ENCODE results near the gene ZBTB37.
"Not testable (repeated sequence)": the region's sequence is repeated elsewhere in the genome, so short reads cannot be mapped to it uniquely, and the experiment has no call there.

Gene ZBTB37

DNA sequence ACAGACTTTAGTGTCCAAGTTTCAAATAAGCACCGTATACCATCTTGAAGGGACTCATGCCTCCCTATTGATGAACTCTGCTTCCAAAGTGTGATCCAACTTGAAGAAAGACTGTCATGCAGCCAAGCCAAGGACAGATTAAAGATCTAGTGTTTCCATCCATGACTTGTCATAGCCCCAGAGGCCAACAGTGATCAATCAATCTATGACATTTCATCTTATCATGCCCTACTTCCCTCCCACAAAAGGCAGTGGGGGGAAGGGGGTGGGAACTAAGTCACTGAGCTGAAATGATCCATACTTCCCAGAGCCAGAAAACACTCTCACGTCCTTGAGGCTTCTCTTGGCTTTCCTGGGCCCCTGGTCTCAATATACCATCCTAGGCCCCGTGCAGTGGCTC lies 44.9 kb downstream of the ZBTB37 start:
- DNase-seq: no peak

DNA sequence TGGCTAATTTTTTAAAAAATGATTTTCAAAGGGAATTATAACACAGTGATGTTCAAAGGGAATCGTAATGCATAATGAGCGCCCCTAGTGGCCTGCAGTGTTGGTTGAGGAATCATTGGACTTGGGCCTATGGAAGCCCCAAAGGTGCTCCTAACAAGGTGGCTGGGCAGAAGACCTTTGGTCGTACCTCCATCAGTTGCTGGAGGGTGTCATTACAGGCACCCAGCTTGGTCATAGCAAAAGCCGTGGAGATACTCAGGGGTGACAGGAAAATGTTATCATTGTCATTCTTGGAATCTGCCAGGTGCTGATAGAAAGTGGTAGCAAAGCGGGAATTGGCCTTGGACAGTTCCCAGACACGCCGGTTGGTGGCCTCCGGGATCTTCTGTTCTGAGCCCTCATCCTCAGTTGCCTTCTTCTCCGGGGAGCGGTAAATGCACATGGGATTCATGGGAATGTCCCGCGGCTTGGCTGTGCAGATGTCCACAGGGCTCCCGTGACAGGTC lies 46.2 kb downstream of the ZBTB37 start:
- no peak for DNase-seq

- no peak for DNase-seq
These were observed 47.4 kb downstream of the ZBTB37 start for GRCh38 chr1:173915596-173915995.

DNA sequence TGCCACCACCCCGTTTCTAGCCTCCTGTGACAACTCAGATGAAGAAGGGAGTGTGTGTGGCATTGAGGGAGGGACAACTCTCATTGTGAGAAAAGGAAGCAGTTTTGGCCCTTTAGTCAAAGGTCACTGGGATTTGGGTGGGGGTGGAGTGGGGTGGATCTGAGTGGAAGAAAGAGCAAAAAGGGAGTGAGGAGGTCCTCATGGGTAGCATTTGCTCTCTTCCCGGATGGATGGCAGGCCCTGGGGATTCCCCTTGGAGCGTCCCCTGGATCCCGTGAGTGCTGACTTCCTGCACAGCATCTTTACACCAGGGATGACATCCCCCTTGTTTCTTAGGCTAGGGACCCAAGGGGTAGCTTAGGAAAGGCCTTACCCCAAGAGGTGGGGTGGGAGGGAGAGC lies 48.5 kb downstream of the ZBTB37 start:
- no peak for DNase-seq

- DNase-seq: no peak
These were observed 49.0 kb downstream of the ZBTB37 start, which contains the start of gene SERPINC1 for GRCh38 chr1:173917149-173917548. Gene SERPINC1, minus strand, starts transcription at chr1:173917327. Its CDS starts 68 bp downstream, at chr1:173917259.

GRCh38 chr1:173917635-173918493 lies 49.7 kb downstream of the ZBTB37 start:
- DNase-seq: no peak

DNA sequence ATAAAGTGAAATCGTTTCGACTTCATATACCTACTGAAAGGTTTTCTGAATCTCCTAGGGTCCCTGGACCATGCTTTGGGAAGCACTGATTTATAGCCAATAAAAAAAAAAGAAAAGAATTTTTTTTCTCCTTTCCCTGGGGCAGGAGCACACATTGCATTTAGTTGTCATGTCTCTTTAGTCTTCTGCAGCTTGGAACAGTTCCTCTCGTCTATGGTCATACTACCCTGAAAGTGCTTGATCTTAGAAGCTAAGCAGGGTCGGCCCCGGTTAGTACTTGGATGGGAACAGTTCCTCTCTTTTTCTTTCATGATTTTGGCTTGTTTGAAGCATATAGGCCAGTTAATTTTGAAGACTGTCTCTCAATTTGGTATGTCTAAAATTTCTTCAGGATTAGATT lies 52.7 kb downstream of the ZBTB37 start:
- DNase-seq: no peak

DNA sequence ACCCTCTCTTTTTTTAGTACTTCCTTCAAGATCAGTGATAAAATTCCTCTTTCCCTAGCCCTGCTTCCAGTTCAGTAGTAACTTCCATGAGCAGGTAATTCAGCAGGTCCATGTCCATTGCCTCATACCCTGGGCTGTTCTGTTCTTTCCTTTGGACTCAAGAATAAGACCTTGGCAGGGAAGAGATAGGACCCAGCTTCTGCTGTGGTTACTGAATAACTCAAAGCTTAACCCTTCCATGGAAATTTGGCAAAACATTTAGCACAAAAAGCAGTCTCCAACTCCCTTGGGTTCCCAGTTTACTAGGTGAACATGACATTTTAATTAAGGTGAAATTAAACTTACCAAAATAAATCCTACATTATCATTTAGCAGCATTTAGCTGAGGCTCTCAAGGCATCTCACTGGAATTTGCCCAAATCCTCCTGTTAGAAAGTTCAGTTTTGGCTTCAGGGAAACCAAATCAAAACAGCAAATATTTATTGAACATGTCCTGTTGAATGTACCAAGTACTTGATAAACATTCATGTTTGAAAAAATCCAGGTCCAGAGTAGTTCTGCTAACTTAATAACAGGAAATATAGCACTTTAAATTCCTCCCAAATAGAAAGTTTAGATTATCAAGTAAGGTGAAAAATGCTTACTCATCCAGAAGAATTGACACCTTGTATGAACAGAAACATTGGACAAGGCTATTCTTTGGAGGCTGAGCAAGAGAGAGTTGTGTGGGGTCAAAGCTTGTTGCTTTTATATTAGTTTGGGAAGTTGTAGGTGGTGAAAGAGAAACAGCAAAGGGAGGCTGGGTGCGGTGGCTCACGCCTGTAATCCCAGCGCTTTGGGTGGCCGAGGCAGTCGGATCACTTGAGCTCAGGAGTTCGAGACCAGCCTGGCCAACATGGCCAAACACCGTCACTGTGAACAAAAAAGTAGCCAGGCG lies 57.4 kb downstream of the ZBTB37 start:
- no peak for DNase-seq

GRCh38 chr1:173930541-173930940 lies 62.4 kb downstream of the ZBTB37 start:
- DNase-seq: not testable (repeated sequence)

- DNase-seq: no peak
These were observed 66.3 kb downstream of the ZBTB37 start for GRCh38 chr1:173934440-173934839.

- no peak for DNase-seq
These were observed 68.9 kb downstream of the ZBTB37 start for GRCh38 chr1:173937062-173937461.

GRCh38 chr1:173946380-173946921 lies 78.3 kb downstream of the ZBTB37 start:
- no peak for DNase-seq

- no peak for DNase-seq
These were observed 80.4 kb downstream of the ZBTB37 start for GRCh38 chr1:173948594-173948993.
